NCI-H510A treated with DMSO at 0.1 percent for 48 hours (cell line): ENCODE measurements around the gene GUCY1A1.

Experiments
- DNase-seq: peaks from one replicate; lab custom pipeline; 2025; lab: John Stamatoyannopoulos, UW

Gene GUCY1A1

DNA sequence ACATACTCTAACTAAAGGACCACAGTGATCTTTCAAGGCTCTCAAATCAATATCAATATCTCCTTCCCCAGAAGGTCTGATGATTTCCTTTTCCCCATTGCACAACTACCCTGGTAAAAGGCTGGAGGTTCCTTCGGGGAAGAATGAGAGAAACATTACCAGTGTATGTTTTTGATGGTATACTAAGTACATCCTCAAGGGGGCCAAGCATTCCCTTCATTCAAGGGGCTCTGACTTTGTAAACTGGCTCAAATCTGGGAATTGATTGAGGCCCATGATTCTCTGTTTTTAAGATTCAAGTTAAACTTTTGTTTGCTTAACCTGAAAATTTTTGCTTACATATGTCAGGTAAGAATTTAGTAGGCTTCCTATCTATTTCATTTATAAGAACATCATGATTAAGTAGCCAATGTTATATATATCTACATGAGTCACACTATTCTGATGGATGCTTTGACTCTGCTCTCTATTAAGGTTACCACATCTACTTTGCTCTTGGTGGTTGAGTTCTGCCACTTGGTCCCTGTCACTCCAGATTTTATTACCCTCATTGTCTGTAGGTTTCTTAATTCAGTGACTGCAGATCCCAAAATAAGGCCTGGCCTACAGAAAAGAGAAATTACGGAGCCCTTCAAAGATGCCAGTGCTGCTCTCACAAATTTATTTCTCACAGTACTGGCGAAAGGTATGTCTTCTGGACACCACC, 75.8 kb downstream of the GUCY1A1 start:
- no peak for DNase-seq

DNA sequence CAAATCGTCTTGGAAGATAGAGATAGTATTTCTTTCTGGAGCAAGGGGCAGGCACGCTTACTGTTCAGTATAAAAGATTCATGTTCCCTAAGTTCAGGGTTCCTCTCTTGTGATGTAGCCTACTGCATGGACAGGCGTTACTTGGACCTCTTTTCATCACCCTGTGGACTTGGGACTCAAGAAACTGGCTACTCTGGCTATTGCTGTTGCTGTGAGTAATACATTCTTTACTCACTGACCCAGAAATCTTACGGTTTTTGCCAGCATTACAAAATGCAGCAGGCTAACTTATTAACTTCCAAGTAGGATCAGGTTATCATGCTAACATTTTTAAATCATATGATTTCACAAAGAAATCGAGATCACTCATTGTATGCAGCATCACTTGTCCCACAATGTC, 79.3 kb downstream of the GUCY1A1 start:
- no peak for DNase-seq

DNA sequence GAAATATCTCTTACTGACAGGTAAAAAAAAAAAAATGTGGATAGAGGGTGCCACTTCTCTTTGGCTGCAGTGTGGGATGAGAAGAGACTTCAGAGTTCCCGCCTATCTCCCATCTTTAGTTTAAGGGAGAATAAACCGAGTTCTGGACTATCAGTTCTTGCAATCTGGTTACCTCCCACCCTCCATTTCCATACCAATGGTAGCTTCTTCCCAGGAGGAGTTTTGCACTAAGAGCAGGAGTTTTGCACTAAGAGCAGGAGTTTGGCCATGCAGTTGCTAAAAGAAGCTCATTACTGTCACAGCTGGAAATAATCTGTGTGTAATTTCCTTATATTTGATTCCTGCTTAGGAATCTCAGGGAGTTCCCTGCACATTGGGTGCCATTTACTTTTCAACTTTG, 81.4 kb downstream of the GUCY1A1 start:
- DNase-seq: no peak

DNA sequence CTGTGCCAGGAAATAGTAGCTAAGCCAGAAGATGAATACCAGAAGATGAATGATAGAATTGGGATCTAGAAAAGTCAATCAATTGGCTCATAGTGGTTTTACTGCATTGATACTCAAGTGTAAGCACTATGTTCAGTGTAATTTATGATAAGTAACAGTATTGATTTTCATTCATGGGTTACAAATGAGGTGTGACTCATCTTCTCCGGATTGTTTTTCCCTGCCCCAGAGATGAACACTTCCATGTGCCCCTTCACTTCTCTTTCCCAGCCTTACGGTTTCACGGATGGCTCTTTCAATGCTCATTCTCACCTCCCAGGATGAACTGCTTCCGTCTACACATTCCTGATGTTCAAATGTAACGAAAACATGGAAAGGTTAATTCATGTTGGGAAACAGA, 82.4 kb downstream of the GUCY1A1 start:
- no peak for DNase-seq

DNA sequence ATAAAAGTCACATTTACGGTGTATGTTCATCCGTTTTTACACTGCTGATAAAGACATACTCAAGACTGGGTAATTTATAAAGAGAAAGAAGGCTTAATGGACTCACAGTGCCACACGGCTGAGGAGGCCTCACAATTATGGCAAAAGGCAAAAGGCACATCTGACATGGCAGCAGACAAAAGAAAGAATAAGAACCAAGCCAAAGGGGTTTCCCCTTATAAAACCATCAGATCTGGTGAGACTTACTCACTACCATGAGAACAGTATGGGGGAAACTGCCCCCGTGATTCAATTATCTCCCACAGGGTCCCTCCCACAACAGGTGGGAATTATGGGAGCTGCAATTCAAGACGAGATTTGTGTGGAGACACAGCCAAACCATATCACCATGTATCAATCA, 84.9 kb downstream of the GUCY1A1 start:
- no peak for DNase-seq

DNA sequence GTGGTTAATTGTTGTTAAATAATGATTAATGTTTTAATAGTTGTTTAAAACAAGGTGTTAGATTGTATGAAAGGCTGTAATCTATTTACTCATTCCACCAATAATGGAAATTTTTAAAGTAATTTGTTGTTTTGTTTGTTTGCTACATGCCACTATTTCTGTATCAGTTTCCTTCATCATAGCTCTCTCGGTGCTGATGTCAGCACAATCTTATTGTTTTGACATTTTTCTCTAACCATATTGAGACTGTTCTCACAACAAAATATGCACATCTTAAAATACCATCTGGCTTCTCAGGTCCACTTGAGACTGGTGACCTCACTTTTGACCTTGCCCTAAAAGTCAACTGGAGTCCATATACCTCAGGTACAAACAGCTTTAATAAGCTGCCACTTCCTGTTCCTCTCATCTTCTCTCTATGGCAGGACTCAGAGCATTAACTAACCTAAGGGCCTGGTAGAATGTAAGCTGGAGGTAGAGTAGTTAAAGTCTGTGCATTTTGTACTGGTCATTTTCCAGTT, 91.2 kb downstream of the GUCY1A1 start:
- peak; percentile 6 for DNase-seq

DNA sequence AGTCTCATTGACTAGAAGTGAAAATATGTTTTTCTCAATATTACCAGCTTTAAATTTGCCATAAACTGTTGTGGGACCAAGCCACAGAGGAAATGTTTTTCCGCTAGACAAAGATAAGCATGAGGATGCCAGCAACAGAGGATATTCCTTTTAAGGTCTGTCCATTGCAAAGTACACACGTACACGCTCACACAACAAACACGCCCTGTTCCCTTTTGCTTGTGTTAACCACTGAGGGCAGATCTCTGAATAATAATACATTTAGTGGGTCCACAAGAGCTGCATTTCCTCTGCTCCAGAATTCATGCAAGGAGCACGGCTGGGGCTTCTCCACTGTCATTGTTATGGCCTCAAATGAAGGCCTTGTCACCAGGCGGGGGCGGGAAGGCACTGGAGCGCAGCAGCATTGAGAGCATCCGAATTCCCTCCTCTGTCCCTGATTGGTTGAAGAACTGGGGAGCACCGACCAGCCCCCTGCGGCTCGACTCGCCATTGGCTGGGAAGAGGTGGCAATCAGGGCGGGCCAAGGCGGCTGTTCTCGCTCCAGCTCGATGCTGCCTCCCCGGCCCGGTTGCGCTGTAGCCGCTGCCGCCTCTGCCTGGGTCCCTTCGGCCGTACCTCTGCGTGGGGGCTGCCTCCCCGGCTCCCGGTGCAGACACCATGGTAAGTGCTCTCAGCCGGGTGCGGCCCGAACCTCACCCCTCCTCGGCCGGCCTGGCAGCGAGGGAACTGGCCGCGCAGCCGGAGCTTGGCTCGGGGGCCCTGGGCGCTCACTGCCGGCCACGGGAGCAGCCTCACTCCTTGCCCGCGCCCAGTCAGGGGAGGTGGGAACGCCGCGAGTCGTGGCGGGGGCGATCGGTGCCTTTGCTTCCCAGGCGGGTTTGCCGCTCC, 92.1 kb downstream of the GUCY1A1 start, which contains the start of gene GUCY1B1:
Gene GUCY1B1, plus strand, starts transcription at position 541 of the 891 bp plus-strand sequence. Its CDS starts 120 bp downstream, at position 661.
- DNase-seq: peak; percentile 69

DNA sequence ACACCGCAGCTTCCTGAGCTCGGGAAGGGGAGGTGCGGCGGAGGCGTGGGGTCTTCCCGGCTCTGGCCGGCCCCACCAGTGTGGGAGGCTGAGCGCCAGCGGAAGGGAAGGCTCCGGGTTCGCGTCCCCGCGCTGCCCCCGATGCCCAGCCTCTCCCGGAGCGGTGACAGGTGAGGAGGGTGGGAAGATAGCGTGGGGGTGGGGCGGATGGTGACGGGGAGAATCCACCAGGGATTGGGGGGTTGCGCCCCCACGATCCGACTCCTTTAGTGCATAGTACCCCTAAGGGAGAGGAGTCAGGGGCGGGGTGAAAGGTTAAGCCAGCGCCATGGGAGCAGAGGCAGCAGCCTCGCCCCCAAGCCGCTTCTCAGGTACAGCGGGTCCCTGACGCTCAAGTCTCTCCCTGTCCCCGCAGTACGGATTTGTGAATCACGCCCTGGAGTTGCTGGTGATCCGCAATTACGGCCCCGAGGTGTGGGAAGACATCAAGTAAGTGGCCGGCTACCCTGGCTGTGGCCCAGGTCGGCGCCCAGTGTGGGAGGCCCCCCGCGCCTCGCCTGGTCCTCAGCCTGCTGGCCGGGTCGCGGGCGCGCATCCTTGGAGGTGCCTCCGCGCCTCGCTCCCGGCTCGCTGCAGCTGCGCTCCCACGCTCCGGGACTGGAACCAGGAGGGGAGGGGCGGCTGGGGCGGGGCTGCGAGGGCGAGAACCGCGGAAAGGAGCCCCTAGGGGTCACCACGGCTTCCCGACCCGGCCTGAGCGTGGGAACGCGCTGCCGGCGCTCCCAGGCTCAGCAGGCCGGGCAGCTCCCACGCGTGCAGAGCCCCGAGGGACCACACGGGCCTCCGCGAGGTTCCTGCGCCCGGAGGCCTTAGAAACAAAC, 93.0 kb downstream of the GUCY1A1 start:
- peak; percentile 1 for DNase-seq

DNA sequence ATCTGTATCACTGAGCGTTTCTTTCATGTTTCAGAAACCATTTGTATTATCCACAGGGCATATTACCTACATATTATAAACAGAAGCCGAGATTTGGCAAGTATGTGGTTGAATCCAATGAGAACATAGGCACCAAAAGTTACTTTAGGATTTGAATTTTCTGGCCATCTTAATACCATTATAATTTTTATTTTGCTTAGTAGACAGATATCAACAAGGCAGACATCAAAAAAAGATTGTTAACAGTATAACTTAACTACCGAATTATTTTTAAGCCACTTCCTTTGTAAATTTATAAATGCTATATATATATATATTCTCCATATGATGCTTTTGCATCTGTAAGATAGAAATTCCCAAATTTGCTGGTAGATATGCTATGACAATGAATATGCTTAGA, 94.4 kb downstream of the GUCY1A1 start:
- no peak for DNase-seq

DNA sequence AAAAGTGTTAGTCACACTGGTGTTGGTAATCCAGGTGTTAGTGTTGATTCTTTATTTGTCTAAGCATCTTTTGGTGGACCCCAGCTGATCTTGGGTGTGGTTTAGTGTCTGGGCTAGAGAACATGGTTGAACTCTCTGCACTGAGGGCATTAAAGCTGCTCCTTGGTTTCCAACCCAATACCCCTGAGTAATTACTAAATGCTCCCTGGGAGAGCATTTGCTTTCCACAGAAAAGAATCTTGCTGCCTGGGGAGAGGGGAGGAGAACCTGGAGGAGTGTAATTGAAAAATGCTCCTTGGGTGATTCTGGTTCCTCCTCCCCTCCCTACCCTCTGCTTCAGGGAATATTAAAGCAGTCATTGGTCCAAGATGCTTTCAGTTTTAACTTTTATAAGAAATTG, 95.3 kb downstream of the GUCY1A1 start:
- DNase-seq: no peak

DNA sequence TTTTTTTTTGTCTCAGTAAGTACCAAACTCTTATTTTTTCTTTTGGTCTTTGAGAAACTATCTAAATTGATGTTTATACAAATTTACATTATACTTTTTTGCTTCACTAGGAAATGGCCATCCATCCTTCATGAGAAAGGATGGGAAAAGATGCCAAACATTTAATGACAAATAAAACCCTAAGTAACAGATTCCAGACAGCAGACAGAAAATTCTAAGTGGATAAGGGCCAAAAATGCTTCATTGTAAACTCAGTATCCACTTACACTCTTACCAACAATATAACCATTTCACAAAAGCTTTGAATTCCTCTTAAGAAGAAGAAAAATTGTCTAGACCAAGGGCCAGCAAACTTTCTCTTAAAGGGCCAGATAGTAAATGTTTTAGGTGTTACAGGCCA, 95.7 kb downstream of the GUCY1A1 start:
- DNase-seq: no peak

DNA sequence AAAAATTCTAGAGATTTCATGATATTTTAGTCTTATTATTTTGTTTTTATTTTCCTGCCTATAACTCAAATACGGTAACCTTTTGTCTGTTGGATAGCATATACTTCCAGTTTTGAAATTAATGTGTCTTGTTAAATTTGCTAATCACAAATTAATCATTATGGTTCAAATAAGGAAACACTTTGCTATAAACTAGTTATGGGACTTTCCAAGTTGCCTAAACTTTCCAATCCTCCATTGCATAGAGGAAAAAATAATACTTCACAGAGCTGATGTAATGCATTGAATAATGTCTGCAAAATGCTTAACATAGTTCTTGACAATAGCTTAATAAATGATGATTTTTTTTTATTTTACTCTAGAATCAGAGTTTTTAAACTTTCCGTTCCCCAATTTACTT, 96.9 kb downstream of the GUCY1A1 start:
- DNase-seq: no peak

DNA sequence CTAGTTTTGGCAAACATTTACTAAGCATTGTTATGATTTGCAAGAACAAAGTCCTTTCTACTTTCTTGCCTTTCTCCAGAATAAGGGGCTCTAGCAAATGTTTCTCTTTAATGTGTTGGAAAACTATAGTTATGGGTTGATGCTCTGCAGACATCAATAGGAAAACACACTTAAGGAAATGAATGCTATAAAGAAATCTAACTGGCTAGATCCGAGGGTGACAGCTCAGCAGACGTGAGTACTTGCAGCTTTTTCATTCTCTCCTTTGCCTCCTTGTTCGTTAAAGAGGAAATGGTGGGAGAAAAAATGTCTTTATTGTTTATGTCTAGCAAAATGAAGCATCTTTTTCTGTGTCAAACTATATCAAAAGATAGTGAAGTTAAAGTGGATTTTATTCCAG, 98.5 kb downstream of the GUCY1A1 start:
- DNase-seq: no peak

DNA sequence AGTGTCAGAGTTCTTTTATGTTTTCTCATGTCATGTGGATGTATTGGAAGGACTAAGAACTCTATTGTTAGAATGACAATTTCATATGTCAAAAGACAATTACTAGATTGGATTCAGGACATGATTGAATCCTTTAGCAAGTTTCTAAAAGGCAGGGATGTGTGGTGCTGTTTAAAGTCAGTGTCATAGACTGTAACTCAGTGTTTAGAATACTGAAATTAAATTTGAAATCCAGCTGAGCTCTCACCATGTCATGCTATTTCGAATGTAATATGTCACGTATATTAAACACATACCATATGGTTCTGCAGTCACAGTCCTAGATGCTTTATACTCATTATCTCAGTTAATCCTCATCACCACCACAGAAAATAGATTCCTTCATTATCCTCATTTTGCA, 100.0 kb downstream of the GUCY1A1 start:
- no peak for DNase-seq

DNA sequence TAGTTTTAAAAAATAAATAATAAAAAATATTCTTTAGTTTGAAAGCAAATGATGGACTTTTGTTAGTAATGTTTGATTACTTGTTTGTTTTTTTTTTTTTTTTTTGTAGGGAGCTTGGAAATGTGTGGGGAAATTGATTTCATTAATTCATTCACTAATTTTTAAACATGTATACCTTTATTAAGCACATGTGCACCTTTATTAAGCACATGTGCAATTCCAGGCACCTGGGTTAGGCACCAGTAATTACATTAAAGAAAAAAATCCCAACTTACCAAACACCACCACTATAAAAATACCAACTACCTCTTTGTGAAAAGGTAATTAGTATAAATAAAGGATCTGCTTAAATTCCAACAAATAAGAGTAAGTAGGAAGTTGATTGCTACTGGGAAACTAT, 101.7 kb downstream of the GUCY1A1 start:
- no peak for DNase-seq

DNA sequence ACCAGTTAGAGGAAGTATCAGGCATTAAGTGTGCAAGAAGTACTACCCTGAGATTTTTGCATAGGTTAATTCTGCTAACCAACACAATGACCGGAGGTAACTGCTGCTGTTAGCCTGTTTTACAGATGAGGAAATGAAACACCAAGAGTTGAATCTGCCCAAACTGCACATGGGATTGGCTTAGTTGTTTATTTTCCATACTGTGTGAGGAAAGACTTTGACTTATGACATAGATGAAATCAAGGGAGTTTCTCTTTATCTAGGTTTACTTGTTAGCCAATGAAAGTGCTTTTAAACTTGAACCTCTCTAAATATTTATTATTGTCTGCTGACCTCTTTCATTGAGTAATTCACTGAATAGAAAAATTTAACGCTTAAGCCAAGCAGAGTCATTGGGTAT, 102.4 kb downstream of the GUCY1A1 start:
- DNase-seq: no peak

DNA sequence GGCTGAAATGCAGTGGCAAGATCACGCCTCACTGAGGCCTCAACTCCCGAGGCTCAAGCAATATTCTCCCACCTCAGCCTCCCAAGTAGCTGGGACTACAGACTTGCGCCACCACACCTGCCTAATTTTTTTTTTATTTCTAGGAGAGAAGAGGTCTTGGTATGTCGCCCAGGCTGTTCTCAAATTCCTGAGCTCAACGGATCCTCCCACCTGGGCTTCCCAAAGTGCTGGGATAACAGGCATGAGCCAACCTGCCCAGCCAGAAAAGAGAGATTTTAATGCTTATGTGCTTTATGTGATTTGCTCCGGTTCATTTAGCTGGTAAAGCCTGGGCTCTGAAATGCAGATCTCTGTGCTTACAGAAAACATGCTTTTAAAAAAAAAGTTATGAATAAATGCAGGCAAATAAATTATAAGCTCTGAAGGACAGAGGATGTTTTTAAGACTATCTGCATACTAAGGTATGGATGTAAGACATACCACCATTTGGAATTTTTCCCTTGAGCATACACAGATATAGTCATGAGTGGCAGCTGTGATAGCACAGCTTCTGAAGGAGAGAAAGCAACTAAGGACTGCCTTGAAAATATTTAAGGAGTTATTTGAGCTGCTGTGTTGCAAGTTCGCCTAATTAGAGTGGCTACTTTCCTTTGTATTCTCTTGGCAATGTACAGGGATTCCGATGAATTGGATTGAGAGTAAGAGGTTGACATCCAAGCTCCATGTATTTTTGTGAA, 106.0 kb downstream of the GUCY1A1 start:
- no peak for DNase-seq

DNA sequence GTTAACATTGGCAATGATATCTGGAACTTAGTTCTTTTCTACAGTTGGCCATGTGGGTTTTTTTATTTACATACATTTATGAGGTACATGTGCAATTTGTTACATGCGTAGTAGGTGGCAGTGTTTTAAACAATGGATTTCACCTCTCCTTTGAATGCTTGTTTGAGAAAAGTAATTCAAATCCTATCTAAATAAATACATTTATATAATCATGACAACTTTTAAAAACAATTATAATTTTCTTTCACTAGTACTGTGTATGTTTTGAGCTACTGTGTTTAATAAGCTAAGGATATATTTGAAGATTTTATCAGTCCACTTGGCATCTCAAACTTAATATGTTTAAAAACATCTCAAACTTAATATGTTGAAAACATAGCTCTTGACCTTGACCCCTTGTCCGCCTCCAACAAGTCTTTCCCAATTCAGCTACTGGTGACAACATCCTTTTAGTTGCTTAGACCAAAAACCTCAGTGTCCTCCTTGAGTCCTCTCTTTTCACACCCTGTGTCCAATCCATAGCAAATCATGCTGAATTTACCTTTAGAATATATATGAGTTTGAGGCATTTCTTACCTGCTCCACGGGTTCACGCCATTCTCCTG, 106.7 kb downstream of the GUCY1A1 start:
- no peak for DNase-seq

DNA sequence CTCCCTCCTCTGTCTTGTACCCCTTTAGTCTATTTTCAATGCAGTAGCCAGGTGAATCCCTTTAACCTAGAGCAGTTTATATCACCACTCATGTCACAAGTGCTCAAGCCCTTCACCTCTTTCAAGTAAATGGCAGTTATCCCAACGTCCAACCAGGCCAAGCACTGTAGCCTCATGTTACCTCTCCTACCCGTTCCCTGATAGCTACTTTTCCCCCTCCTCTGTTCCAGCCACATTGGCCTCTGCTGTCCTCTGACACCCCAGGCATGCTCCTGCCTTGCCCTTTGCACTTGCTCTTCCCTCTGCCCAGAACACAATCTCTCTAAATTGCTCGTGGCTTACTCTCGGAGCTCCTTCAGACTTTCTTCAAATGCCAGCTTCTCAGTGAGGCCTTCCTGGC, 107.4 kb downstream of the GUCY1A1 start:
- DNase-seq: no peak

DNA sequence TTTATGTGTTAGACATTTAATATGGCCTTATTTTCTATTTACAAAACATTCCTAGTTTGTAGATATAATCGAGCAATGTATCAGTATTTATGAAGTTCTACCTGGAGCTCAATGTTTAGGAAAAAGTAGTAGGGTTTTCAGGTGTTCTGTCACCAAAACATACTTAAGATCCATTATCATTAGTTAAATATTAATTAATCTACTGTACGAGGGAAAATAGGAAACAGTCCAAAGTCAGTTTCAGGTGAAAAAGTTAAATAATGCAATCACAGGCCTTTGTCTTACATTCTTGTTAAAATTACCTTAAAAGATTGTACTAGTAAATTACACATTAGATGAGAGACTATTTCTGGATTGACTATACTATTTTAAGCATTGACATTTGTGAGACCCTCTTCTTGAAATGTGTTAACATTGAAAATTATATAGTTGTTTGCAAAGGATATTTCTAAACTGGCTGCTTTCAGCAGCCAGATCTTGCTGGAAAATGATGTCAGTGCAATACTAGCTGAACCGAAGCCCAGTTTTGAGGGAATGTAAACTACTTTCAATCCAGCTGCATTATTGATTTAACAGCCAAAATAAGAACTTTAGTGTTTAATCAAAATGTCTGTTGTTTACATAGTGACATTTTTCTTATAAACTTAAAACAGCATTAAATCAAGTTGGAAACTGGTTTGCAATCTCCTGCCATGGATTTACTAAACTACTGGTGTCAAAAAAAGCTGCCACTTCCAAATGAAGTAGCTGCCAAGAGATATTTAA, 111.5 kb downstream of the GUCY1A1 start:
- no peak for DNase-seq
